ENCODE results near the gene SCYGR5. TPM values are rescaled to one million over a fixed set of nuclear protein-coding genes. Genes with fewer than 3 reads are reported as not detected.

Gene SCYGR5
- total and polyA plus RNA-seq, 10 donors: not detected

GRCh38 chr2:227703280-227703732 lies 36.7 kb downstream of the SCYGR5 start:
- intact Hi-C loops (cut with DNase I; ENCODE audit: low total_unique reads): no loop called here

GRCh38 chr2:227703961-227704360 lies 37.4 kb downstream of the SCYGR5 start:
- H3K27ac ChIP-seq: no peak overlapping the region

More at GRCh38 chr2:227703280-227703732, 36.7 kb downstream of the SCYGR5 start:
- Histone ChIP-seq H3K9me3 (peaks cover 0 to 12% (median 6%) of the 10 kb centered on the region in 8 donors), H3K27ac (no peak overlapping the region), H3K4me1 (no peaks in the 10 kb centered on the region), H3K27me3 (replicated peaks in 1 of 7) (peaks cover 0 to 19% (median 0%) of the 10 kb centered on the region in 7 donors), H3K4me3 (no peak overlapping the region), H3K36me3 (no peaks in the 10 kb centered on the region)
- 75 to 80% (median 77%) methylated on average over 4 of the region's 4 CpGs for WGBS, 5 donors
- no peak for TF ChIP-seq POLR2AphosphoS5 (IDR thresholded peaks at IDR 0.05)
- no peak for TF ChIP-seq CTCF (IDR thresholded peaks at IDR 0.05 in 8 of 11, conservative IDR thresholded peaks at IDR 0.05 in 3 of 11)
- TF ChIP-seq POLR2A (IDR thresholded peaks at IDR 0.05): no peak
- no peak for DNase-seq

GRCh38 chr2:227706859-227707258 lies 40.3 kb downstream of the SCYGR5 start:
- no peak for DNase-seq

More at GRCh38 chr2:227703961-227704360, 37.4 kb downstream of the SCYGR5 start:
- H3K27me3 ChIP-seq (replicated peaks in 1 of 7): peaks cover 0 to 20% (median 0%) of the 10 kb centered on the region in 7 donors
- no peak for TF ChIP-seq POLR2AphosphoS5 (IDR thresholded peaks at IDR 0.05)
- no peak for TF ChIP-seq CTCF (IDR thresholded peaks at IDR 0.05 in 8 of 11, conservative IDR thresholded peaks at IDR 0.05 in 3 of 11)
- no peak for TF ChIP-seq POLR2A (IDR thresholded peaks at IDR 0.05)
- no peaks in the 10 kb centered on the region for H3K36me3 ChIP-seq
- H3K4me3 ChIP-seq: no peak overlapping the region
- intact Hi-C loops (cut with DNase I; ENCODE audit: low total_unique reads): no loop called here
- WGBS, 5 donors: 71 to 84% (median 76%) methylated on average over 3 of the region's 3 CpGs
- H3K9me3 ChIP-seq: peaks cover 0 to 12% (median 6%) of the 10 kb centered on the region in 8 donors
- no peaks in the 10 kb centered on the region for H3K4me1 ChIP-seq
- no peak for DNase-seq

More at GRCh38 chr2:227706859-227707258, 40.3 kb downstream of the SCYGR5 start:
- WGBS, 5 donors: 81 to 95% (median 90%) methylated on average over 3 to 4 of the region's 4 CpGs
- Histone ChIP-seq H3K4me1 (no peaks in the 10 kb centered on the region), H3K4me3 (no peak overlapping the region), H3K27me3 (replicated peaks in 1 of 7) (peaks cover 0 to 22% (median 0%) of the 10 kb centered on the region in 7 donors), H3K27ac (no peak overlapping the region), H3K9me3 (peaks cover 0 to 8% (median 5%) of the 10 kb centered on the region in 8 donors), H3K36me3 (no peaks in the 10 kb centered on the region)
- intact Hi-C loops (cut with DNase I; ENCODE audit: low total_unique reads): no loop called here
- TF ChIP-seq POLR2AphosphoS5 (IDR thresholded peaks at IDR 0.05): no peak
- TF ChIP-seq POLR2A (IDR thresholded peaks at IDR 0.05): no peak
- TF ChIP-seq CTCF (IDR thresholded peaks at IDR 0.05 in 8 of 11, conservative IDR thresholded peaks at IDR 0.05 in 3 of 11): no peak
